ENCODE data around the gene ARV1. TPM values are rescaled to one million over a fixed set of nuclear protein-coding genes. Genes with fewer than 3 reads are reported as not detected.

The ARV1 gene
- total RNA-seq, 1 experiment from 2014 or later, result 25.9 TPM

GRCh38 chr1:231027136-231027925 lies 48.4 kb downstream of the ARV1 start:
- Histone ChIP-seq H3K36me3 (ENCODE audit: control insufficient read depth, insufficient read depth, low read length) (no peaks in the 10 kb centered on the region), H3K9me3 (ENCODE audit: control insufficient read depth, insufficient read depth, low read depth, low read length) (no peaks in the 10 kb centered on the region), H3K27ac (ENCODE audit: low read length) (no peak overlapping the region), H3K4me3 (ENCODE audit: low read depth in 2 of 2, low read length in 2 of 2) (no peak overlapping the region), H3K27me3 (ENCODE audit: control insufficient read depth, insufficient read depth, low read length) (no peaks in the 10 kb centered on the region; the same call in 1 of the 2 replicates), H3K4me1 (ENCODE audit: control insufficient read depth, insufficient read depth, low read length) (no peaks in the 10 kb centered on the region; the same call in 1 of the 2 replicates)
- CTCF ChIA-PET, result no interaction called here
- no TSS peak for BruUV-seq (replicated peaks)
- in situ Hi-C loops (cut with HindIII; ENCODE audit: low pct_unique_long_range_greater_than_20kb, low sequenced_read_pairs) (no loop called here), intact Hi-C loops (cut with micrococcal nuclease; ENCODE audit: unreplicated experiment) (no loop called here)
- ATAC-seq (no peak), DNase-seq (ENCODE audit: low read depth, low spot score) (no peak)
- no peak for TF ChIP-seq REST (IDR thresholded peaks at IDR 0.05; ENCODE audit: insufficient read depth in 1 of 2, low read depth in 2 of 2, low read length in 1 of 2)
- TF ChIP-seq SIN3A (IDR thresholded peaks at IDR 0.05; ENCODE audit: borderline replicate concordance, insufficient read depth, low read depth, low read length), result no peak
- TF ChIP-seq TCF7L2 (IDR thresholded peaks at IDR 0.05; ENCODE audit: low read depth, low read length), result no peak
- TF ChIP-seq CTCF (IDR thresholded peaks at IDR 0.05), result no peak
- no peak for TF ChIP-seq POLR2AphosphoS5 (IDR thresholded peaks at IDR 0.05; ENCODE audit: low read depth, low read length)
- POLR2A ChIA-PET, result no interaction called here

- Histone ChIP-seq H3K4me3 (ENCODE audit: low read depth in 2 of 2, low read length in 2 of 2) (no peak overlapping the region), H3K4me1 (ENCODE audit: control insufficient read depth, insufficient read depth, low read length) (no peaks in the 10 kb centered on the region; the same call in 1 of the 2 replicates), H3K27ac (ENCODE audit: low read length) (no peak overlapping the region), H3K27me3 (ENCODE audit: control insufficient read depth, insufficient read depth, low read length) (no peaks in the 10 kb centered on the region; the same call in 1 of the 2 replicates), H3K36me3 (ENCODE audit: control insufficient read depth, insufficient read depth, low read length) (no peaks in the 10 kb centered on the region), H3K9me3 (ENCODE audit: control insufficient read depth, insufficient read depth, low read depth, low read length) (no peaks in the 10 kb centered on the region)
- POLR2A ChIA-PET, result no interaction called here
- in situ Hi-C loops (cut with HindIII; ENCODE audit: low pct_unique_long_range_greater_than_20kb, low sequenced_read_pairs) (no loop called here), intact Hi-C loops (cut with micrococcal nuclease; ENCODE audit: unreplicated experiment) (no loop called here)
- CTCF ChIA-PET, result no interaction called here
- no peak for ATAC-seq
- TF ChIP-seq POLR2AphosphoS5 (IDR thresholded peaks at IDR 0.05; ENCODE audit: low read depth, low read length) (no peak), CTCF (IDR thresholded peaks at IDR 0.05) (no peak), SIN3A (IDR thresholded peaks at IDR 0.05; ENCODE audit: borderline replicate concordance, insufficient read depth, low read depth, low read length) (no peak), REST (IDR thresholded peaks at IDR 0.05; ENCODE audit: insufficient read depth in 1 of 2, low read depth in 2 of 2, low read length in 1 of 2) (no peak), TCF7L2 (IDR thresholded peaks at IDR 0.05; ENCODE audit: low read depth, low read length) (no peak)
- BruUV-seq (replicated peaks), result no TSS peak
- DNase-seq (ENCODE audit: low read depth, low spot score), result no peak
These were observed 49.1 kb downstream of the ARV1 start for GRCh38 chr1:231027971-231028370.

Measured in Panc1 (cell line).